NAMALWA (cell line): ENCODE results near the gene CNTLN.
"Not testable (repeated sequence)": the region's sequence is repeated elsewhere in the genome, so short reads cannot be mapped to it uniquely, and the experiment has no call there.

ENCODE experiments used
- DNase-seq: peaks from one replicate; pipeline ENCODE4 v3.0.0-alpha.2; 2015; ENCODE audit warnings: low spot score

CNTLN gene

GRCh38 chr9:17293685-17294084 lies 158.8 kb downstream of the CNTLN start:
- DNase-seq: no peak

GRCh38 chr9:17294822-17295624 lies 160.2 kb downstream of the CNTLN start:
- DNase-seq: no peak

GRCh38 chr9:17315341-17315740 lies 180.5 kb downstream of the CNTLN start:
- DNase-seq: no peak

GRCh38 chr9:17318821-17319320 lies 184.0 kb downstream of the CNTLN start:
- no peak for DNase-seq

GRCh38 chr9:17319864-17320263 lies 185.0 kb downstream of the CNTLN start:
- DNase-seq: no peak

GRCh38 chr9:17322882-17323864 lies 188.3 kb downstream of the CNTLN start:
- DNase-seq: no peak

- no peak for DNase-seq
Measured at GRCh38 chr9:17328331-17328730, 193.5 kb downstream of the CNTLN start.

GRCh38 chr9:17330097-17330496 lies 195.3 kb downstream of the CNTLN start:
- DNase-seq: no peak

GRCh38 chr9:17332115-17332514 lies 197.3 kb downstream of the CNTLN start:
- DNase-seq: no peak

GRCh38 chr9:17339156-17339555 lies 204.3 kb downstream of the CNTLN start:
- no peak for DNase-seq

GRCh38 chr9:17342696-17343095 lies 207.9 kb downstream of the CNTLN start:
- no peak for DNase-seq

GRCh38 chr9:17349831-17350230 lies 215.0 kb downstream of the CNTLN start:
- no peak for DNase-seq

GRCh38 chr9:17354006-17354405 lies 219.2 kb downstream of the CNTLN start:
- not testable (repeated sequence) for DNase-seq

GRCh38 chr9:17361378-17361777 lies 226.5 kb downstream of the CNTLN start:
- DNase-seq: no peak

GRCh38 chr9:17367035-17367434 lies 232.2 kb downstream of the CNTLN start:
- no peak for DNase-seq

GRCh38 chr9:17380126-17380861 lies 245.5 kb downstream of the CNTLN start:
- no peak for DNase-seq

- DNase-seq: no peak
Measured at GRCh38 chr9:17387565-17387964, 252.7 kb downstream of the CNTLN start.

GRCh38 chr9:17389026-17389425 lies 254.2 kb downstream of the CNTLN start:
- DNase-seq: no peak

GRCh38 chr9:17394881-17395510 lies 260.2 kb downstream of the CNTLN start:
- DNase-seq: no peak

- not testable (repeated sequence) for DNase-seq
Measured at GRCh38 chr9:17397166-17397728, 262.4 kb downstream of the CNTLN start.

GRCh38 chr9:17398350-17398749 lies 263.5 kb downstream of the CNTLN start:
- DNase-seq: no peak
